IgD-negative memory B cell (primary cell): ENCODE results near the gene ADAMTS18. TPM values are rescaled to one million over a fixed set of nuclear protein-coding genes. Genes with fewer than 3 reads are reported as not detected.
A peak's percentile ranks its signal among the peaks of the same experiment; 100 is the strongest.
"Not testable (repeated sequence)": the region's sequence is repeated elsewhere in the genome, so short reads cannot be mapped to it uniquely, and the experiment has no call there.

ENCODE experiments used
- H3K27ac Mint-ChIP-seq, 3 donors: one replicate each; pipeline ENCODE4 v1.8.0; 2020 to 2022; ENCODE audit warnings: mild to moderate bottlenecking in 3 of 3, mixed read lengths in 3 of 3, moderate library complexity in 1 of 3
- H3K27me3 Mint-ChIP-seq: one replicate; pipeline ENCODE4 v1.8.0; 2021; ENCODE audit warnings: mixed read lengths
- H3K36me3 Mint-ChIP-seq: one replicate; pipeline ENCODE4 v1.8.0; 2020; ENCODE audit warnings: mild to moderate bottlenecking, mixed read lengths
- H3K4me1 Mint-ChIP-seq, 3 donors: one replicate each; pipeline ENCODE4 v1.8.0; 2020 to 2022; ENCODE audit warnings: mixed read lengths in 3 of 3, mild to moderate bottlenecking in 1 of 3
- H3K4me3 Mint-ChIP-seq, 4 donors: one replicate each; pipeline ENCODE4 v1.8.0; 2020 to 2022; ENCODE audit warnings: mild to moderate bottlenecking in 4 of 4, mixed read lengths in 4 of 4, moderate library complexity in 3 of 4
- H3K9me3 Mint-ChIP-seq, 3 donors: one replicate each; pipeline ENCODE4 v1.8.0; 2020 to 2021; ENCODE audit warnings: mixed read lengths in 3 of 3, mild to moderate bottlenecking in 1 of 3
- polyA plus RNA-seq: library from polyadenylated mRNA; unstranded; fragments of 300-500 nt; fragmentation: Illumina TruSeq; gene quantifications from one replicate; pipeline ENCODE4 v1.2.3, GENCODE V29; 2021

Gene ADAMTS18, protein sequence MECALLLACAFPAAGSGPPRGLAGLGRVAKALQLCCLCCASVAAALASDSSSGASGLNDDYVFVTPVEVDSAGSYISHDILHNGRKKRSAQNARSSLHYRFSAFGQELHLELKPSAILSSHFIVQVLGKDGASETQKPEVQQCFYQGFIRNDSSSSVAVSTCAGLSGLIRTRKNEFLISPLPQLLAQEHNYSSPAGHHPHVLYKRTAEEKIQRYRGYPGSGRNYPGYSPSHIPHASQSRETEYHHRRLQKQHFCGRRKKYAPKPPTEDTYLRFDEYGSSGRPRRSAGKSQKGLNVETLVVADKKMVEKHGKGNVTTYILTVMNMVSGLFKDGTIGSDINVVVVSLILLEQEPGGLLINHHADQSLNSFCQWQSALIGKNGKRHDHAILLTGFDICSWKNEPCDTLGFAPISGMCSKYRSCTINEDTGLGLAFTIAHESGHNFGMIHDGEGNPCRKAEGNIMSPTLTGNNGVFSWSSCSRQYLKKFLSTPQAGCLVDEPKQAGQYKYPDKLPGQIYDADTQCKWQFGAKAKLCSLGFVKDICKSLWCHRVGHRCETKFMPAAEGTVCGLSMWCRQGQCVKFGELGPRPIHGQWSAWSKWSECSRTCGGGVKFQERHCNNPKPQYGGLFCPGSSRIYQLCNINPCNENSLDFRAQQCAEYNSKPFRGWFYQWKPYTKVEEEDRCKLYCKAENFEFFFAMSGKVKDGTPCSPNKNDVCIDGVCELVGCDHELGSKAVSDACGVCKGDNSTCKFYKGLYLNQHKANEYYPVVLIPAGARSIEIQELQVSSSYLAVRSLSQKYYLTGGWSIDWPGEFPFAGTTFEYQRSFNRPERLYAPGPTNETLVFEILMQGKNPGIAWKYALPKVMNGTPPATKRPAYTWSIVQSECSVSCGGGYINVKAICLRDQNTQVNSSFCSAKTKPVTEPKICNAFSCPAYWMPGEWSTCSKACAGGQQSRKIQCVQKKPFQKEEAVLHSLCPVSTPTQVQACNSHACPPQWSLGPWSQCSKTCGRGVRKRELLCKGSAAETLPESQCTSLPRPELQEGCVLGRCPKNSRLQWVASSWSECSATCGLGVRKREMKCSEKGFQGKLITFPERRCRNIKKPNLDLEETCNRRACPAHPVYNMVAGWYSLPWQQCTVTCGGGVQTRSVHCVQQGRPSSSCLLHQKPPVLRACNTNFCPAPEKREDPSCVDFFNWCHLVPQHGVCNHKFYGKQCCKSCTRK (N-terminal part only)
- not detected for polyA plus RNA-seq

DNA sequence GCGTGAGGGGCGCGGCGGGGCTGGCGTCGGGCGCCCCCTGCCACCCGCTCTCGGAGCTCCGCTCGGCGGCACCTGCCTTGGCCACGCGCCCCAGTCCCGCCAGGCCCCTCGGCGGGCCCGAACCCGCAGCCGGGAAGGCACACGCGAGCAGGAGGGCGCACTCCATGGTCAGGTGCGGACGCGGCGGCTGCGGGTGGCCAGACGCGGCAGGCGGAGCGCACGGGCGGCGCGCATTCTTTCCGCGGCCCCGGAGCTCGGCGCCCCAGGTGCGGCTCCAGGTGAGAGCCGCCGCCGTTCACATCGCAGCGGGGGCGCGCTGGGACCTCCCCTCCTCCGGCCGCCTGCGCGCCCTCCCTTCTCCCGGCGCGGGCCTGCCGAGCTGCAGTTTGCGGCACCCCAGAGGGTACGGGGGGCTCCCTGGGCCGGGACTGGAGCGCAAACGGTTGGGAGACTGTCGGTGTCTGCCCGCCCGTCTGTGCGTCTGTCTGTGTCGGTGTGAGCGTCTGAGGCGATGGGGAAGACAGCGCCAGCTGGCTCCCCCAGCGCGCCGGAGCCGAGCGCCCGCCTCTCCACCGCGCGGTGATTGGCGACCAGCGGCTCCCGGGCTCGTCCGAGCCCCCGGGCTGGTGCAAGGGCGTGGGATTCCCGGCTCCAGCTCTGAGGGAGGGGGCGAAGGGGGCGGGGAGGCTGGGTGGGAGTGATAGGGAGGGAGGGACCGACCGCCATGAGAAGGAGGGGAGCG is at the start of gene ADAMTS18:
TSS of gene ADAMTS18 (minus strand) at position 505 of the 742 bp plus-strand sequence. CDS start at position 166, 339 bp downstream.
- Mint-ChIP-seq H3K27ac (peak within 1 kb of the TSS in 1 of 3 donors; percentile 47), H3K9me3 (peaks cover 0 to 5% (median 0%) of the 10 kb centered on the region in 3 donors), H3K4me1 (peaks cover 0 to 4% (median 0%) of the 10 kb centered on the region in 3 donors), H3K27me3 (peaks cover 20% of the 10 kb centered on the region), H3K36me3 (no peaks in the 10 kb centered on the region), H3K4me3 (no peak within 1 kb of the TSS)

DNA sequence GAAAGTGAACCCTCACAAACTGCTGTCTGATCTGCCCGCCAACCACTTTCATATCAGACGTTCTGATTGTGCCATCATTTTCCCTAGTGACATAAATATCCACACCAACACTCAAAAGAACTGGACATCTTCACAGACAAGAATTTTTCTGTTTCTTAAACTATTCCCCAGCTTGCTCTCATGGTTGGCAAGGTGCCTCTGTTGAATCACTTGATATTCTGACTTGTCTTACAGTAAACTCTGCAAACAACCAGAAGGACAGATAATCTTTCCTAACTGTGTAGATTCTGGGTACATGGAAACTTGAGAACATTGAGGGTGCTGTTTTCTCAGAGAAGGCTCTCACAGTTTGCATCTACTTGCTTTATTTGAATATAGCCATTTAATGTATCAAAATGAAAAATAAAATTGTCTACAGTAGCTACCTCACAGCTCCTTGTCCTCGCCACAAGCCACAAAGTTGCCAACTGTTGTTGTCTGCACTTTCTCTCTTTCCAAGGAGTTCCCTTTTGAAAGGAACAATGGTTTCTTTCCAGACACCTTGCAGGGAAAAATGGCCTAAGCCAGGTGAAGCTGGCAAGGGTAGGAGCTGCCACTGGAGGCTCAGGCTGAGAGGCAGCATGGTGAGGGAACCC is 46.0 kb upstream of the ADAMTS18 start:
- Mint-ChIP-seq H3K4me3 (no peak overlapping the region), H3K4me1 (no peaks in the 10 kb centered on the region), H3K27ac (no peak overlapping the region), H3K9me3 (peaks cover 0 to 4% (median 0%) of the 10 kb centered on the region in 3 donors), H3K27me3 (peaks cover 5% of the 10 kb centered on the region), H3K36me3 (no peaks in the 10 kb centered on the region)

DNA sequence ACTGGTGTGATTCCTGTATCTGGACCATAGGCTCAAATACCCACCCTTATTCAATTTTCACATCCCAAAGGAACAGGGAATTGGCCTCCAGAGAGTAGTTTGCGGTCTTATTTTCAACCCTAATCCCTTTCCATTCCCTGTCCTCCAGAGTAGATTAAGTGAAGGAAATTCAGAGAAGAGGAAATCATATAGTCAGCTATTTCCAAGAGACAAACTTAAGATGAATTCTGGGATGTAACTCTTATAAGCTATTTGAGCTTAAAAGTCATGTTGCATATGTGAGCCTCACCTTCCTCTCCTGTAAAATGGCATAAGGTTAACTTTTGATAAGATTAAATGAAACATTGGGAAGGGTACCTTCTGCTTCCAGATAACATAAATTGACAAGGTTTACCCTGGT is 37.4 kb upstream of the ADAMTS18 start:
- H3K4me1 Mint-ChIP-seq: no peaks in the 10 kb centered on the region
- H3K27ac Mint-ChIP-seq: no peak overlapping the region
- H3K9me3 Mint-ChIP-seq: peaks cover 0 to 3% (median 0%) of the 10 kb centered on the region in 3 donors
- H3K27me3 Mint-ChIP-seq: no peaks in the 10 kb centered on the region
- no peaks in the 10 kb centered on the region for H3K36me3 Mint-ChIP-seq
- H3K4me3 Mint-ChIP-seq: no peak overlapping the region

DNA sequence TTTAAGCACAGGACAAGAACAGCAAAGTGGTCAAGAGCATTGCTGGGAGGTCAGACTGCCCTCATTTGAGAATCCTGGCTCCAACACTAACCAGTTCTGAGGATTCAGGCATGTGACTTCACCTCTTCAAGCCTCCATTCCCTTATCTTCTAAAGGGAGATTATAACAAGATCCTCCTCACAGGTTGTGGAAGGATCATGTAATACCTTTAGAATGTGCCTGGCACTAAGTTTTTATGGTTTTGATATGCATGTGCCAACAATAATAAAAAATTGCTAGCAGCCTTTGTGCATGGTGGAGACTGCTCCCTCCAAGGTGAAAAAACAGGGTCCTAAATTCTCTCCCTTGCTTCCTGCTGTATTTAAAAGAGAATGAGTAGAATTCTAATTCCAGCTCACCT is 36.0 kb upstream of the ADAMTS18 start:
- no peaks in the 10 kb centered on the region for H3K27me3 Mint-ChIP-seq
- H3K36me3 Mint-ChIP-seq: no peaks in the 10 kb centered on the region
- H3K9me3 Mint-ChIP-seq: peaks cover 0 to 3% (median 1%) of the 10 kb centered on the region in 3 donors
- H3K4me3 Mint-ChIP-seq: no peak overlapping the region
- no peaks in the 10 kb centered on the region for H3K4me1 Mint-ChIP-seq
- no peak overlapping the region for H3K27ac Mint-ChIP-seq

DNA sequence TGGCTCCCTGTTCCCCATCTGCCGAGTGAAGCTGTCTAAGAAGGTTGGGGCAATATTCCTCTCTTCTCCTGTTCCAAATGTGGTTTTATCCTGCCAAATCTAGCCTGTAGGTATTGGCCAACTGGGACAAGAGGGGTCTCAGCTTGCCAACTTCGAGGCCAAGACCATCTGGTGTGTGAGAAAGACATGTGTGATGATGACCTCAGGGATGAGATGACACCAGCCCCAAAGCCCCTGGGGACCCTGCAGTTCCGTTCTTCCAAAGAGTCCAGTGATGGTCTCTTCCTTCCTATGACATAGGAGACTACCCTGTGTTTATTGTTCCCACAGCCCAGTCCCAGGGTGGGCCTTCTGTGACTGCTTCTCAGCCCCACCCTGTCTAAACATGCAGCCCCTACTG is 34.8 kb upstream of the ADAMTS18 start:
- Mint-ChIP-seq H3K27ac (no peak overlapping the region), H3K36me3 (no peaks in the 10 kb centered on the region), H3K9me3 (peaks cover 0 to 4% (median 3%) of the 10 kb centered on the region in 3 donors), H3K4me3 (no peak overlapping the region), H3K4me1 (no peaks in the 10 kb centered on the region), H3K27me3 (no peaks in the 10 kb centered on the region)

DNA sequence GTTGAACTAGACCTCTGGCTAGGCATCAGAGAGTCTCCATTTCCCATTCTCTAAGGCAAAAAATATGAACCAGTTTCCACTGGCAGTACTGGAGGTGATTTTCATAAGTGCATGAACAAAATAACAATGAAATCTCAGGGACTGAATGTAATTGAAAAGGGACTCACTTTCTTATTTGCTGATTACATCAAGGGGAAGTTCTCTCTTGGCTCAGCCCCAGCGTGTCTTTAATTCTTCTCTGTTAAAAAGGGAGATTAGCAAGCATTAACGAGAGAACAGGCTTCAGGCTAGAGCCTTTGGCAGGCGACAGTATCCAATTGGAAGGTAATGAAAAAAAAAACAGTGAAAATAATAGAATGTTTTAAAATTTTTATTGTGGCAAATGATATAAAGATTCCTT is 34.0 kb upstream of the ADAMTS18 start:
- Mint-ChIP-seq H3K4me1 (no peaks in the 10 kb centered on the region), H3K27ac (no peak overlapping the region), H3K36me3 (no peaks in the 10 kb centered on the region), H3K9me3 (peaks cover 0 to 4% (median 3%) of the 10 kb centered on the region in 3 donors), H3K4me3 (no peak overlapping the region), H3K27me3 (no peaks in the 10 kb centered on the region)

DNA sequence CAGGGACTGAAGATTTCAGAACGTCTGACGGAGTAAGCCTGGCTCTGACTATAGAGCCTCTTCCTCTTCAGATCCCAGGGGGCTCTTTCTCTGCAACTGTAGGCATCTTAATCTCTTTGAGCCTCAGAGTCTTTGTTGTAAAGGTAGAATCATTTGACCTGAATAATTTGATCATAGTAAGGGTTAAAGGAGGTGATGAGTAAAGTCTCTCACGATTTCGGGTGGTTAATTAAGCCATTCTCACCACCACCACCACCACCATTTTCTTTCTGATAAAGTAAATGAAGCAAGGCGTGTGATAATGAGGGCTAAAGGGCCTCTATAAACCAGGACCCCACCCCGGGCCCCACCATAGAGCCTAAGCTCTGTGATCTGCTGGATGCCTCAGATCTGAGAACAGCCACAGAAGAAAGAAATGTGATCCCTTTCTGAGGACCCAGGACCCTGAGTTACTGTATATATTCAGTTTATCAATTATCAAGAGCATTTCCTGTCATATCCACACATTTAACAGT is 33.0 kb upstream of the ADAMTS18 start:
- peaks cover 0 to 4% (median 3%) of the 10 kb centered on the region in 3 donors for H3K9me3 Mint-ChIP-seq
- H3K36me3 Mint-ChIP-seq: no peaks in the 10 kb centered on the region
- no peaks in the 10 kb centered on the region for H3K27me3 Mint-ChIP-seq
- H3K4me1 Mint-ChIP-seq: no peaks in the 10 kb centered on the region
- no peak overlapping the region for H3K4me3 Mint-ChIP-seq
- no peak overlapping the region for H3K27ac Mint-ChIP-seq

DNA sequence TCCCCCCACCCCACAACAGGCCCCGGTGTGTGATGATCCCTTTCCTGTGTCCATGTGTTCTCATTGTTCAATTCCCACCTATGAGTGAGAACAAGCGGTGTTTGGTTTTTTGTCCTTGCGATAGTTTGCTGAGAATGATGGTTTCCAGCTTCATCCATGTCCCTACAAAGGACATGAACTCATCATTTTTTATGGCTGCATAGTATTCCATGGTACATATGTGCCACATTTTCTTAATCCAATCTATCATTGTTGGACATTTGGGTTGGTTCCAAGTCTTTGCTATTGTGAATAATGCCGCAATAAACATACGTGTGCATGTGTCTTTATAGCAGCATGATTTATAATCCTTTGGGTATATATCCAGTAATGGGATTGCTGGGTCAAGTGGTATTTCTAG is 28.8 kb upstream of the ADAMTS18 start:
- H3K27ac Mint-ChIP-seq: not testable (repeated sequence)

DNA sequence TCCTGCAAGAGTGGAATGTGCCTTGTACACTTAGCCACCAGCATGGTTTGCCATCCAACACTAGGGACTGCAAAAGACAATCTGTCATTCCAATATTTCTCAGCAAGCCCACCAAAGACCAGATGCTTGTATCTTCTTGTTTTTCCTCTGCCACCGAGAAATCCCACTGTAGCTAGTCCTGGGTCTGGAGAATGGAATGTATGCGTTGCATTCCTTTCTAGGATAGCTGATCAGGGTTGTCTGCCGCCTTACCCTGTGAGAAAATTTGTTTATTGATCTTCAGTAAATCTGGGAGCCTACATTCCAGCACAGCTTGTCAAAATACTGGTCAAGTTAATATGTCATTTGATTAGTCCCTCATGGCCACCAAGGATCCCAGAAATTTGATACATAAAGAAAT is 28.1 kb upstream of the ADAMTS18 start:
- Mint-ChIP-seq H3K36me3 (no peaks in the 10 kb centered on the region), H3K4me3 (no peak overlapping the region), H3K4me1 (no peaks in the 10 kb centered on the region), H3K9me3 (peaks cover 0 to 6% (median 6%) of the 10 kb centered on the region in 3 donors), H3K27me3 (peaks cover 3% of the 10 kb centered on the region), H3K27ac (peak overlapping the region in 1 of 3 donors; percentile 62)

More for the DNA sequence above, 28.8 kb upstream of the ADAMTS18 start:
- H3K4me3 Mint-ChIP-seq, H3K36me3 Mint-ChIP-seq, H3K9me3 Mint-ChIP-seq, H3K27me3 Mint-ChIP-seq, H3K4me1 Mint-ChIP-seq: not testable (repeated sequence)

DNA sequence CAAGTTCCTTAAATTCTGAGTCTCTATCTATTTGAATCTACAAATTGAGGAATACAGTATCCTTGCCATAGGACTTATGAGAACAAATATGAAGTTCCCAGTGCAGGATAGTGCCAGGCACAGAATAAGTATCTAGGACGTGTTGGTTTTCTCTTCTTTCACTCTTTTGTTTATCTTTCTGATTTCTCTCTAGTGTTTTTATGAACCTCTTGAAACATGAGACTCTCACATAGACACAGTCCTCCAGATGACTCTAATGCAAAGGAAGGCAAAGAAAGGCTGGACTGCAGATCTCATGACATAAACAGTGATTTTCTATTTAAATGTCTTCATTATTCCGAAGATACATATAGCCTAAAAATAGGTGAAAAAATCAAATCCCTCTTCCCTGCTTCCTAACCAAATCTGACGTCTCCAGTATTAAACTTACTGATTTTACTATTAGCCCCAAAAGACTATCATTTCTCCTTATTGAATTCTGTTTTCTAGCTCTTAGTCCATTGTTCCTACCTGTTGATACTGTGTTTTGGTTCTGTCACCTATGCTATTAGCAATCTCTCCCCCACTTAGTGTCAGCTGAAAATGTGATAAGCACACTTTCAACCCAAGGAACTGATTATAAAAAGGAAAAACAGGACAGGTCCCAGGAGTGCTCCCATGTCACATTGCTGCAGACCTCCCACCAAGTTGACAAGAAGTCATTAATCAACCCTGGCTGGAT is 24.9 kb upstream of the ADAMTS18 start:
- Mint-ChIP-seq H3K27me3 (peaks cover 3% of the 10 kb centered on the region), H3K36me3 (no peaks in the 10 kb centered on the region), H3K27ac (no peak overlapping the region), H3K9me3 (peaks cover 0 to 6% (median 2%) of the 10 kb centered on the region in 3 donors), H3K4me1 (no peaks in the 10 kb centered on the region), H3K4me3 (no peak overlapping the region)

DNA sequence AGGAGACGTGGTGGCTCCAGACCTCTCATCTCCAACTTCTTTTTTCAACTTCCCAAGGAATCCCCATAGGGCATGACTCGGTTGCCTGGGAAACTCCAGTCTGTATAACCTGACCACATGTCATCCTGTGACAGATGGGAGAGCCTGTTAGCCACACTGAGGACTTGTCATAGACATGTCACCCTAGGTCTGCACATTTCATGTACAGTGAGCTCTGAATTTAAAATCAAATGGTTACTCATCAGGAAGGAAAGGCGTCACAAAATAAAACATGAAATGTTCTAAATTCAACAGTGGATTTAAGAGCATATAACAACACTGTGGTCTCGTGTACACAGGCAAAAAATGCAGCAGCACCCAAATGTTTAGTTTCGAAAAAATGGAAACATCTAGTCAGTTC is 22.2 kb upstream of the ADAMTS18 start:
- H3K4me1 Mint-ChIP-seq: no peaks in the 10 kb centered on the region
- no peaks in the 10 kb centered on the region for H3K36me3 Mint-ChIP-seq
- peaks cover 3% of the 10 kb centered on the region for H3K27me3 Mint-ChIP-seq
- H3K9me3 Mint-ChIP-seq: peaks cover 0 to 2% (median 2%) of the 10 kb centered on the region in 3 donors
- no peak overlapping the region for H3K4me3 Mint-ChIP-seq
- H3K27ac Mint-ChIP-seq: no peak overlapping the region

DNA sequence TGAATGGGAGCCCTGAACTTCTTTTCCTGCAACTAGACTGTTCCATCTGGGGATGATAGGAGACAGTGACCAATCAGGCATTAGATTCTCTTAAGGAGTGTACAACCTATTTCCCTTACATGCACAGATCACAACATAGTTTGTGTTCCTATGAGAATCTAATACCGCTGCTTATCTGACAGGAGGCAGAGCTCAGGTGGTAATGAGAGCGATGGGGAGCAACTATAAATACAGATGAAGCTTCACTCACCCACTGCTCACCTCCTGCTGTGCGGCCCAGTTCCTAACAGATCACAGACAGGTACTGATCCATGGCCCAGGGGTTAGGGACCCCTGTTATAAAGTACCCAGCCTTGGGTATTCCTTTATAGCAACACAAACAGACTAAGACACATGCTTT is 17.4 kb upstream of the ADAMTS18 start:
- Mint-ChIP-seq H3K27me3 (no peaks in the 10 kb centered on the region), H3K27ac (no peak overlapping the region), H3K4me3 (no peak overlapping the region), H3K9me3 (peaks cover 0 to 3% (median 0%) of the 10 kb centered on the region in 3 donors), H3K4me1 (no peaks in the 10 kb centered on the region), H3K36me3 (no peaks in the 10 kb centered on the region)

DNA sequence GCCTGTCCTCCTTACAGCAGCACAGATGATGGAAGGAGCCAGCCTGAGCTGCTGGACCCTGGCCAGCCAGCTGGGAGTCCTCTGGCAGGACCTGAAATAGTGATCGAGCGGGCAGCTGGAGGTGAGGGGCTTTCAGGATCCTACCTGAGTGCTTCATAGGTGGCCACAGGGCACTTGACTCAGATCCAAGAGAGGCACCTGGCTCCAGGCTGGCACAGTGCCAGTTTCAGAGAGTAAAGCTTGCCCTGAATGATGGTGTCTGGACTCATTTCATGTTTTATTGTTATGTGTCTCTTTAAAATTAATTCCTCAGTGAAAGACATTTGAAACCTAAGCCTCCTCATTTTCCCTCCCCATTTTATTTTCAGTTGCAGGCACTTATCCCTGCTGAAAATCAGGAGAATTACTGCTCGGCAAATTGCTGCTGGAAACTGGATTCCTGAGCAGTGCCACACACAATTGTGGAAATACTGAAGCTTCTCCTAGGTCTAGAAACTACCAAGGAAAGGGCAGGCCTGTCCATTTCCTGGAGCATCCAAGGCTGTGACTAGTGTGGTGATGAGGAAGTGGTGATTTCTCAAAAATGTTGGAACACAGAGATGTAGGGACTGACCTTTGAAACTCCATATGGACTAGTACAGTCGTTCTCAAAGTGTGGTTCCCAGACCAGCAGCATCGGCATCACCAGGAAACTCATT is 16.1 kb upstream of the ADAMTS18 start:
- no peaks in the 10 kb centered on the region for H3K4me1 Mint-ChIP-seq
- no peak overlapping the region for H3K4me3 Mint-ChIP-seq
- H3K27me3 Mint-ChIP-seq: no peaks in the 10 kb centered on the region
- no peak overlapping the region for H3K27ac Mint-ChIP-seq
- peaks cover 0 to 3% (median 2%) of the 10 kb centered on the region in 3 donors for H3K9me3 Mint-ChIP-seq
- no peaks in the 10 kb centered on the region for H3K36me3 Mint-ChIP-seq
